Small intestine (tissue), 7 donors: Measurements from ENCODE around the gene IER3. TPM values are rescaled to one million over a fixed set of nuclear protein-coding genes. Genes with fewer than 3 reads are reported as not detected.

Experiments used
- DNase-seq, 2 donors: peaks; one replicate each; pipeline versions ENCODE4 v3.0.0 to v3.0.0-alpha.2; 2013
- FAIRE-seq: peaks from 2 replicates; lab custom pipeline; 2012; peaks lifted over from hg19 to GRCh38; lab: Jason Lieb, UNC
- H3K27ac ChIP-seq, 3 donors: one replicate each; pipeline ENCODE4 v1.5.1; 2013; ENCODE audit warnings: low read length in 2 of 3, mild to moderate bottlenecking in 2 of 3, control low read depth in 1 of 3, inconsistent platforms in 1 of 3, low read depth in 1 of 3, moderate library complexity in 1 of 3
- H3K27me3 ChIP-seq, 3 donors: one replicate each; pipeline ENCODE4 v1.6.1; 2013; ENCODE audit warnings: low read length in 3 of 3, inconsistent platforms in 1 of 3; ENCODE audit not compliant: control insufficient read depth in 3 of 3, insufficient read depth in 3 of 3
- H3K36me3 ChIP-seq, 3 donors: one replicate each; pipeline ENCODE4 v1.6.1; 2013; ENCODE audit warnings: low read length in 3 of 3, inconsistent platforms in 1 of 3, low read depth in 1 of 3, mild to moderate bottlenecking in 1 of 3, moderate library complexity in 1 of 3; ENCODE audit not compliant: control insufficient read depth in 3 of 3, insufficient read depth in 2 of 3
- H3K4me1 ChIP-seq, 3 donors: one replicate each; pipeline ENCODE4 v1.6.1; 2013; ENCODE audit warnings: low read length in 2 of 3, inconsistent platforms in 1 of 3, low read depth in 1 of 3, mild to moderate bottlenecking in 1 of 3, moderate library complexity in 1 of 3; ENCODE audit not compliant: control insufficient read depth in 3 of 3, insufficient read depth in 2 of 3
- H3K4me3 ChIP-seq, 3 donors: one replicate each; pipeline ENCODE4 v1.5.1; 2013; ENCODE audit warnings: low read length in 3 of 3, control low read depth in 1 of 3, inconsistent platforms in 1 of 3, low read depth in 1 of 3, mild to moderate bottlenecking in 1 of 3, moderate library complexity in 1 of 3
- H3K9me3 ChIP-seq, 2 donors: one replicate each; pipeline ENCODE4 v1.6.1; 2013; ENCODE audit warnings: low read depth in 1 of 2, low read length in 1 of 2; ENCODE audit not compliant: control insufficient read depth in 2 of 2, insufficient read depth in 1 of 2
- WGBS, 3 donors: extraction: QIAGEN DNeasy Blood & Tissue Kit; methylation state at CpG; one replicate each; pipeline ENCODE4 v1.1.7; 2013; 5-methylcytosine and 5-hydroxymethylcytosine counted together
- polyA plus RNA-seq, 4 donors: library from polyadenylated mRNA; stranded (reverse) in 3 of 4; unstranded in 1 of 4; fragments of 200-250 nt in 3 of 4; fragments of 120-200 nt in 1 of 4; gene quantifications; one replicate each; pipeline versions ENCODE4 v1.2.1 to v1.2.3, GENCODE V29; 2013
- donor health status: healthy with polysubstance abuse.
- donor health status: control.
- donor health status: control.
- donor health status: Bipolar disorder and iron deficiency.
- donor health status: healthy.

The IER3 gene
- polyA plus RNA-seq, 4 donors, result 13.4 to 69.5 (median 14.7) TPM

- Histone ChIP-seq H3K36me3 (peaks cover 0 to 49% (median 0%) of the 10 kb centered on the region in 3 donors), H3K9me3 (no peaks in the 10 kb centered on the region), H3K4me3 (no peak overlapping the region), H3K4me1 (peaks cover 0 to 3% (median 0%) of the 10 kb centered on the region in 3 donors), H3K27ac (no peak overlapping the region), H3K27me3 (no peaks in the 10 kb centered on the region)
- 96% methylated on average over 10 of the region's 10 CpGs for WGBS, 3 donors
- no peak for FAIRE-seq
- no peak for DNase-seq
Observed at GRCh38 chr6:30703011-30703410, 41.3 kb downstream of the IER3 start.

- FAIRE-seq, result no peak
- Histone ChIP-seq H3K9me3 (no peaks in the 10 kb centered on the region), H3K4me1 (peaks cover 0 to 3% (median 0%) of the 10 kb centered on the region in 3 donors), H3K27me3 (no peaks in the 10 kb centered on the region), H3K36me3 (peaks cover 0 to 36% (median 0%) of the 10 kb centered on the region in 3 donors), H3K27ac (peak overlapping the region in 1 of 3 donors; percentile 43), H3K4me3 (no peak overlapping the region)
- peak; percentile 61 to 76 for DNase-seq
- 41 to 55% (median 50%) methylated on average over 4 of the region's 4 CpGs for WGBS, 3 donors
Observed at GRCh38 chr6:30700340-30700739, 44.0 kb downstream of the IER3 start.

- no peaks in the 10 kb centered on the region for H3K9me3 ChIP-seq
- no peaks in the 10 kb centered on the region for H3K27me3 ChIP-seq
- no peak overlapping the region for H3K27ac ChIP-seq
- FAIRE-seq (no peak), DNase-seq (no peak)
- WGBS, 3 donors, result 92 to 96% (median 92%) methylated on average over 5 of the region's 5 CpGs
- H3K4me3 ChIP-seq, result no peak overlapping the region
- H3K4me1 ChIP-seq, result peaks cover 0 to 3% (median 0%) of the 10 kb centered on the region in 3 donors
- peaks cover 0 to 3% (median 0%) of the 10 kb centered on the region in 3 donors for H3K36me3 ChIP-seq
Observed at GRCh38 chr6:30696432-30696831, 47.9 kb downstream of the IER3 start.

Other genes starting within 250 kb of the IER3 start
- gene GNL1, start 188.1 kb downstream of the IER3 start, polyA plus RNA-seq, result 10 to 100 TPM; 25.9 to 56.7 (median 43.1) TPM
- gene PRR3, start 187.3 kb downstream of the IER3 start, polyA plus RNA-seq, result 10 to 100 TPM in 1 of 4 donors, 1 to 10 TPM in 3; 3.6 to 15.2 (median 5.1) TPM
- 10 to 100 TPM; 30.0 to 76.5 (median 38.8) TPM for gene ABCF1, start 173.1 kb downstream of the IER3 start, polyA plus RNA-seq
- 10 to 100 TPM; 21.3 to 44.0 (median 32.5) TPM for gene PPP1R10, start 127.3 kb downstream of the IER3 start, polyA plus RNA-seq
- 10 to 100 TPM; 54.1 to 93.0 (median 90.3) TPM for gene MRPS18B, start 126.7 kb downstream of the IER3 start, polyA plus RNA-seq
- gene ATAT1, start 117.7 kb downstream of the IER3 start, polyA plus RNA-seq, result 10 to 100 TPM in 2 of 4 donors, 1 to 10 TPM in 2; 6.5 to 28.2 (median 11.6) TPM
- 100 to 1,000 TPM in 1 of 4 donors, 10 to 100 TPM in 3; 32.6 to 125 (median 59.7) TPM for gene C6orf136, start 97.4 kb downstream of the IER3 start, polyA plus RNA-seq
- gene DHX16, start 71.5 kb downstream of the IER3 start, polyA plus RNA-seq, result 10 to 100 TPM; 27.5 to 82.5 (median 51.4) TPM
- gene PPP1R18, start 57.9 kb downstream of the IER3 start, polyA plus RNA-seq, result 10 to 100 TPM; 10.1 to 22.7 (median 17.9) TPM
- gene NRM, start 53.6 kb downstream of the IER3 start, polyA plus RNA-seq, result 10 to 100 TPM in 2 of 4 donors, 1 to 10 TPM in 2; 1.1 to 14.2 (median 8.0) TPM
- gene MDC1, start 27.3 kb downstream of the IER3 start, polyA plus RNA-seq, result 10 to 100 TPM in 2 of 4 donors, 1 to 10 TPM in 2; 1.8 to 20.7 (median 7.6) TPM
- gene TUBB, start 24.2 kb downstream of the IER3 start, polyA plus RNA-seq, result 100 to 1,000 TPM in 2 of 4 donors, 10 to 100 TPM in 2; 47.0 to 371 (median 188) TPM
- 100 to 1,000 TPM in 3 of 4 donors, 10 to 100 TPM in 1; 77.4 to 166 (median 144) TPM for gene FLOT1, start 1.9 kb downstream of the IER3 start, polyA plus RNA-seq
- gene DDR1, start 140.0 kb upstream of the IER3 start, polyA plus RNA-seq, result 100 to 1,000 TPM in 1 of 4 donors, 10 to 100 TPM in 3; 45.7 to 185 (median 66.5) TPM
- gene GTF2H4, start 163.7 kb upstream of the IER3 start, polyA plus RNA-seq, result 10 to 100 TPM; 21.5 to 22.3 (median 22.1) TPM
- gene VARS2, start 169.7 kb upstream of the IER3 start, polyA plus RNA-seq, result 10 to 100 TPM; 25.4 to 54.9 (median 41.9) TPM
- 1 to 10 TPM in 2 of 4 donors, under 1 TPM in 1, not detected in 1; 0.83 to 3.2 (median 1.6) TPM for gene SFTA2, start 187.6 kb upstream of the IER3 start, polyA plus RNA-seq
- 1 to 10 TPM in 2 of 4 donors, under 1 TPM in 2; 0.01 to 1.1 (median 0.57) TPM for gene MUCL3, start 196.4 kb upstream of the IER3 start, polyA plus RNA-seq
- under 1 TPM in 3 of 4 donors, not detected in 1; 0.22 to 0.89 (median 0.81) TPM for gene MUC21, start 239.2 kb upstream of the IER3 start, polyA plus RNA-seq